SK-N-SH (cell line): ENCODE data around the gene THPO. TPM values are rescaled to one million over a fixed set of nuclear protein-coding genes. Genes with fewer than 3 reads are reported as not detected.

Experiments
- CTCF ChIA-PET: fragments of 300-600, 350-600 bp; formaldehyde crosslinking; extraction: SDS; loops from one replicate; lab custom pipeline; 2021; lab: Yijun Ruan, JAX
- POLR2A ChIA-PET: fragments of 350-600 bp; sonication (Branson Sonifier 250); formaldehyde crosslinking; extraction: SDS; loops from one replicate; lab custom pipeline; 2020; ENCODE audit warnings: antibody characterized with exemption, inconsistent platforms; lab: Yijun Ruan, JAX
- DNase-seq: peaks from one replicate; pipeline ENCODE4 v3.0.0; 2012
- H2AFZ ChIP-seq: fragments of 200-600 bp; sonication (generic); 2 replicates; pipeline ENCODE4 v1.8.1; 2016; ENCODE audit warnings: antibody characterized with exemption, mild to moderate bottlenecking, low read depth
- H3F3A ChIP-seq: fragments of 200-600 bp; sonication (generic); replicated peaks from 2 replicates; pipeline ENCODE3; 2016; ENCODE audit warnings: antibody characterized with exemption, mild to moderate bottlenecking; ENCODE audit not compliant: insufficient read depth
- H3K27ac ChIP-seq, 2 experiments: fragments of 200-500 bp in 1 of 2; fragments of 200-600 bp in 1 of 2; sonication (Bioruptor generic) in 1 of 2; sonication (generic), shearing (Covaris generic) in 1 of 2; 2 replicates each; pipeline versions ENCODE4 v1.5.1 to v1.6.1; 2014 to 2016; ENCODE audit warnings: low read depth in 2 of 2, inconsistent platforms in 1 of 2, low read length in 1 of 2, mild to moderate bottlenecking in 1 of 2, mixed read lengths in 1 of 2
- H3K27me3 ChIP-seq: fragments of 200-600 bp; sonication (generic), shearing (Covaris generic); 2 replicates; pipeline ENCODE4 v1.6.1; 2016; ENCODE audit warnings: mixed run types; ENCODE audit not compliant: insufficient read depth
- H3K36me3 ChIP-seq, 2 experiments: fragments of 200-500 bp in 1 of 2; fragments of 200-600 bp in 1 of 2; sonication (Bioruptor generic) in 1 of 2; sonication (generic) in 1 of 2; replicated peaks in 1 of 2; 2 replicates each; pipeline versions ENCODE3 to v1.5.1; 2014 to 2016; ENCODE audit warnings: low read length in 1 of 2, mild to moderate bottlenecking in 1 of 2; ENCODE audit not compliant: insufficient read depth in 2 of 2, control insufficient read depth in 1 of 2
- H3K4me1 ChIP-seq, 2 experiments: fragments of 200-500 bp in 1 of 2; fragments of 200-600 bp in 1 of 2; sonication (Bioruptor generic) in 1 of 2; sonication (generic), shearing (Covaris generic) in 1 of 2; 2 replicates each; pipeline versions ENCODE4 v1.5.1 to v1.6.1; 2014 to 2016; ENCODE audit warnings: low read depth in 1 of 2, low read length in 1 of 2, mixed run types in 1 of 2; ENCODE audit not compliant: insufficient read depth in 2 of 2, control insufficient read depth in 1 of 2
- H3K4me2 ChIP-seq: fragments of 200-600 bp; sonication (generic), shearing (Covaris generic); 2 replicates; pipeline ENCODE4 v1.6.1; 2017; ENCODE audit warnings: mixed run types
- H3K4me3 ChIP-seq, 2 experiments: fragments of 200-500 bp in 1 of 2; fragments of 200-600 bp in 1 of 2; sonication (Bioruptor generic) in 1 of 2; sonication (generic), shearing (Covaris generic) in 1 of 2; 2 replicates each; pipeline versions ENCODE4 v1.5.1 to v1.8.1; 2014 to 2016; ENCODE audit warnings: low read depth in 2 of 2, inconsistent platforms in 1 of 2, low read length in 1 of 2, mild to moderate bottlenecking in 1 of 2, mixed read lengths in 1 of 2, moderate library complexity in 1 of 2
- H3K79me2 ChIP-seq: fragments of 200-600 bp; sonication (generic); 2 replicates; pipeline ENCODE4 v1.8.1; 2017; ENCODE audit warnings: mild to moderate bottlenecking; ENCODE audit not compliant: insufficient read depth
- H3K9ac ChIP-seq: fragments of 200-600 bp; sonication (generic); 2 replicates; pipeline ENCODE4 v1.6.1; 2017; ENCODE audit warnings: mixed run types
- H3K9me2 ChIP-seq: fragments of 200-600 bp; sonication (generic); 2 replicates; pipeline ENCODE4 v1.6.1; 2017; ENCODE audit warnings: mixed run types
- H3K9me3 ChIP-seq: fragments of 200-600 bp; sonication (generic); 2 replicates; pipeline ENCODE4 v1.6.1; 2017; ENCODE audit warnings: mixed run types, mild to moderate bottlenecking, moderate library complexity
- H4K20me1 ChIP-seq: fragments of 200-600 bp; sonication (generic); 2 replicates; pipeline ENCODE4 v1.6.1; 2017; ENCODE audit warnings: mild to moderate bottlenecking, mixed run types; ENCODE audit not compliant: insufficient read depth
- EP300 ChIP-seq, 2 experiments: IDR thresholded peaks; 2 replicates each; pipeline versions ENCODE4 v1.4.0 to v1.6.1; 2012; ENCODE audit warnings: borderline replicate concordance in 1 of 2, low read depth in 1 of 2, low read length in 1 of 2
- FOSL2 ChIP-seq: IDR thresholded peaks from 2 replicates; pipeline ENCODE4 v1.4.0; 2012; ENCODE audit warnings: low read depth, mild to moderate bottlenecking, moderate library complexity, borderline replicate concordance
- GABPA ChIP-seq: IDR thresholded peaks from 2 replicates; pipeline ENCODE4 v1.4.0; 2012; ENCODE audit warnings: low read depth, mild to moderate bottlenecking
- MAX ChIP-seq: IDR thresholded peaks from 2 replicates; pipeline ENCODE4 v1.4.0; 2012; ENCODE audit warnings: low read depth
- MXI1 ChIP-seq: IDR thresholded peaks from 2 replicates; pipeline ENCODE4 v1.6.1; 2012; ENCODE audit warnings: mild to moderate bottlenecking, low read depth, low read length, improper control_type of control experiment
- NFIC ChIP-seq: IDR thresholded peaks from 2 replicates; pipeline ENCODE4 v1.4.0; 2012; ENCODE audit warnings: borderline replicate concordance
- POLR2AphosphoS5 ChIP-seq: IDR thresholded peaks from 2 replicates; pipeline ENCODE4 v1.6.1; 2012; ENCODE audit warnings: low read depth, low read length
- RFX5 ChIP-seq: IDR thresholded peaks from 2 replicates; pipeline ENCODE4 v1.6.1; 2012; ENCODE audit warnings: mild to moderate bottlenecking, improper control_type of control experiment, low read length
- TCF12 ChIP-seq: IDR thresholded peaks from 2 replicates; pipeline ENCODE4 v1.4.0; 2012
- YY1 ChIP-seq: IDR thresholded peaks from 2 replicates; pipeline ENCODE4 v1.4.0; 2012; ENCODE audit warnings: low read depth, mild to moderate bottlenecking
- WGBS: methylation state at CpG from one replicate; pipeline ENCODE4 v1.1.6; 2017; ENCODE audit warnings: low lambda C conversion rate; 5-methylcytosine and 5-hydroxymethylcytosine counted together
- polyA plus RNA-seq, 3 experiments: library from polyadenylated mRNA; depleted of rRNA; stranded (reverse); fragments of >200 nt; gene quantifications; 2 replicates each; pipeline ENCODE4 v1.2.3, GENCODE V29; 2012
- TF ChIP-seq, protein P1 (sequence below): IDR thresholded peaks from 2 replicates; pipeline ENCODE4; 2012
- TF ChIP-seq, protein P2 (sequence below): IDR thresholded peaks from 2 replicates; pipeline ENCODE4 v1.4.0; 2012; ENCODE audit warnings: low read depth, borderline replicate concordance

THPO gene
- polyA plus RNA-seq, 1 of the 3 experiments (the other 2 are of a cell fraction): 0.07 TPM

GRCh38 chr3:184368586-184369183, 9.3 kb downstream of the THPO start:
- DNase-seq: no peak
- 60% methylated on average over 3 of the region's 3 CpGs for WGBS
- H3K9me2 ChIP-seq: no peaks in the 10 kb centered on the region
- peak overlapping the region in 1 of 2 experiments; percentile 48; a peak in 2 of 4 replicates for H3K27ac ChIP-seq
- ChIA-PET CTCF (interaction anchor here (0.7 to 11.1 kb wide), 9 partner anchors 61 to 455 kb away, joined by 3 to 165 read pairs (median 3); no protein-coding TSS in a partner anchor), POLR2A (interaction anchor here (0.8 to 2.0 kb wide), 2 partner anchors 31 to 151 kb away, joined by 3 to 4 read pairs; partner anchors contain the start of gene FAM131A)
- no peak overlapping the region for H3K4me3 ChIP-seq
- peak overlapping the region; percentile 54; the same call in 1 of the 2 replicates for H3K4me2 ChIP-seq
- H3K36me3 ChIP-seq: peaks cover 29 to 31% of the 10 kb centered on the region in 2 experiments
- H3K79me2 ChIP-seq: peaks cover 24% of the 10 kb centered on the region
- peaks cover 45% of the 10 kb centered on the region for H3F3A ChIP-seq
- H3K9me3 ChIP-seq: no peaks in the 10 kb centered on the region
- H3K27me3 ChIP-seq: no peaks in the 10 kb centered on the region
- TF ChIP-seq POLR2AphosphoS5 (peak; percentile 27; the same call in 1 of the 2 replicates), NFIC (peak; percentile 63; the same call in 1 of the 2 replicates), GABPA (no peak), TCF12 (0 out of 2 replicates have a peak, but pooled peaks have one; percentile 5), MXI1 (no peak), FOSL2 (peak; percentile 40; the same call in 1 of the 2 replicates), EP300 (IDR thresholded peaks at IDR 0.05; ENCODE audit: borderline replicate concordance in 1 of 2, low read depth in 1 of 2, low read length in 1 of 2) (no peak)
- TF ChIP-seq, protein P1, sequence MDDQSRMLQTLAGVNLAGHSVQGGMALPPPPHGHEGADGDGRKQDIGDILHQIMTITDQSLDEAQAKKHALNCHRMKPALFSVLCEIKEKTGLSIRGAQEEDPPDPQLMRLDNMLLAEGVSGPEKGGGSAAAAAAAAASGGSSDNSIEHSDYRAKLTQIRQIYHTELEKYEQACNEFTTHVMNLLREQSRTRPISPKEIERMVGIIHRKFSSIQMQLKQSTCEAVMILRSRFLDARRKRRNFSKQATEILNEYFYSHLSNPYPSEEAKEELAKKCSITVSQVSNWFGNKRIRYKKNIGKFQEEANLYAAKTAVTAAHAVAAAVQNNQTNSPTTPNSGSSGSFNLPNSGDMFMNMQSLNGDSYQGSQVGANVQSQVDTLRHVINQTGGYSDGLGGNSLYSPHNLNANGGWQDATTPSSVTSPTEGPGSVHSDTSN: 0 out of 2 replicates have a peak, but pooled peaks have one; percentile 13
- TF ChIP-seq, protein P2, sequence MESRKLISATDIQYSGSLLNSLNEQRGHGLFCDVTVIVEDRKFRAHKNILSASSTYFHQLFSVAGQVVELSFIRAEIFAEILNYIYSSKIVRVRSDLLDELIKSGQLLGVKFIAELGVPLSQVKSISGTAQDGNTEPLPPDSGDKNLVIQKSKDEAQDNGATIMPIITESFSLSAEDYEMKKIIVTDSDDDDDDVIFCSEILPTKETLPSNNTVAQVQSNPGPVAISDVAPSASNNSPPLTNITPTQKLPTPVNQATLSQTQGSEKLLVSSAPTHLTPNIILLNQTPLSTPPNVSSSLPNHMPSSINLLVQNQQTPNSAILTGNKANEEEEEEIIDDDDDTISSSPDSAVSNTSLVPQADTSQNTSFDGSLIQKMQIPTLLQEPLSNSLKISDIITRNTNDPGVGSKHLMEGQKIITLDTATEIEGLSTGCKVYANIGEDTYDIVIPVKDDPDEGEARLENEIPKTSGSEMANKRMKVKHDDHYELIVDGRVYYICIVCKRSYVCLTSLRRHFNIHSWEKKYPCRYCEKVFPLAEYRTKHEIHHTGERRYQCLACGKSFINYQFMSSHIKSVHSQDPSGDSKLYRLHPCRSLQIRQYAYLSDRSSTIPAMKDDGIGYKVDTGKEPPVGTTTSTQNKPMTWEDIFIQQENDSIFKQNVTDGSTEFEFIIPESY: 0 out of 2 replicates have a peak, but pooled peaks have one; percentile 34
- no peak overlapping the region for H2AFZ ChIP-seq
- peaks cover 43% of the 10 kb centered on the region for H4K20me1 ChIP-seq
- peaks cover 8 to 32% of the 10 kb centered on the region in 2 experiments; a peak in 3 of 4 replicates for H3K4me1 ChIP-seq
- H3K9ac ChIP-seq: no peak overlapping the region

- H3K27me3 ChIP-seq: no peaks in the 10 kb centered on the region
- no peak overlapping the region for H3K4me3 ChIP-seq
- H3K9me2 ChIP-seq: no peaks in the 10 kb centered on the region
- no peaks in the 10 kb centered on the region for H3K9me3 ChIP-seq
- 82% methylated on average over 9 of the region's 9 CpGs for WGBS
- H4K20me1 ChIP-seq: peaks cover 43% of the 10 kb centered on the region
- DNase-seq: no peak
- H3K9ac ChIP-seq: no peak overlapping the region
- peak overlapping the region; percentile 54; the same call in 1 of the 2 replicates for H3K4me2 ChIP-seq
- H3K27ac ChIP-seq: peak overlapping the region in 1 of 2 experiments; percentile 48; a peak in 3 of 4 replicates
- H3K4me1 ChIP-seq: peaks cover 8 to 32% of the 10 kb centered on the region in 2 experiments; a peak in 3 of 4 replicates
- POLR2A ChIA-PET: interaction anchor here (0.8 to 2.0 kb wide), 2 partner anchors 30 to 152 kb away, joined by 3 to 4 read pairs; partner anchors contain the start of gene FAM131A
- peaks cover 29% of the 10 kb centered on the region for H3K79me2 ChIP-seq
- CTCF ChIA-PET: interaction anchor here (0.7 to 11.1 kb wide), 7 partner anchors 62 to 456 kb away, joined by 3 to 165 read pairs (median 3); no protein-coding TSS in a partner anchor
- H2AFZ ChIP-seq: no peak overlapping the region
- H3F3A ChIP-seq: peaks cover 45% of the 10 kb centered on the region
- TF ChIP-seq NFIC (no peak), RFX5 (no peak), MAX (no peak), FOSL2 (no peak), MXI1 (no peak), YY1 (no peak)
- peaks cover 29 to 31% of the 10 kb centered on the region in 2 experiments for H3K36me3 ChIP-seq
Observed at GRCh38 chr3:184368116-184368515, 9.9 kb downstream of the THPO start.
